HEK293 (cell line): Measurements from ENCODE around the gene STRIT1.

Source experiments
- CTCF ChIP-seq: fragments of 450-650 bp; formaldehyde crosslinking; IDR thresholded peaks from 2 replicates; pipeline ENCODE4 v1.5.1; 2016; ENCODE audit warnings: missing biosample characterization, missing genetic modification characterization
- ELK4 ChIP-seq: IDR thresholded peaks from 2 replicates; pipeline ENCODE4 v1.6.1; 2011; ENCODE audit warnings: mild to moderate bottlenecking, low read depth, low read length, borderline replicate concordance
- KLF9 ChIP-seq: fragments of 450-650 bp; formaldehyde crosslinking; IDR thresholded peaks from 2 replicates; pipeline ENCODE4 v1.5.1; 2016; ENCODE audit warnings: missing biosample characterization, missing genetic modification characterization, low read depth
- SP7 ChIP-seq: fragments of 450-650 bp; formaldehyde crosslinking; IDR thresholded peaks from 2 replicates; pipeline ENCODE4 v1.5.1; 2016; ENCODE audit warnings: missing biosample characterization, missing genetic modification characterization
- ZBTB21 ChIP-seq: fragments of 450-650 bp; formaldehyde crosslinking; IDR thresholded peaks from 2 replicates; pipeline ENCODE4 v1.5.1; 2017; ENCODE audit warnings: missing biosample characterization, missing genetic modification characterization
- ZNF23 ChIP-seq: fragments of 450-650 bp; formaldehyde crosslinking; IDR thresholded peaks from 2 replicates; pipeline ENCODE4 v1.5.1; 2016; ENCODE audit warnings: missing biosample characterization, missing genetic modification characterization, borderline replicate concordance
- ZNF239 ChIP-seq: fragments of 450-650 bp; formaldehyde crosslinking; IDR thresholded peaks from 2 replicates; pipeline ENCODE4 v1.5.1; 2016; ENCODE audit warnings: missing biosample characterization, missing genetic modification characterization
- ZNF76 ChIP-seq: fragments of 450-650 bp; formaldehyde crosslinking; IDR thresholded peaks from 2 replicates; pipeline ENCODE4; 2016; ENCODE audit warnings: low read depth, missing biosample characterization, missing genetic modification characterization, borderline replicate concordance

GRCh38 chr3:155335724-155336354 is 42.4 kb upstream of the STRIT1 start:
- no peak for TF ChIP-seq ELK4
- no peak for TF ChIP-seq CTCF (tag by site-specific recombination)
- no peak for TF ChIP-seq ZNF76 (tag by site-specific recombination)
- no peak for TF ChIP-seq SP7 (tag by site-specific recombination)
- no peak for TF ChIP-seq ZNF239 (tag by site-specific recombination)
- TF ChIP-seq KLF9, result no peak
- TF ChIP-seq ZBTB21 (tag by site-specific recombination), result no peak
- TF ChIP-seq ZNF23 (tag by site-specific recombination), result no peak
